ENCODE data around the gene NEK1. TPM values are rescaled to one million over a fixed set of nuclear protein-coding genes. Genes with fewer than 3 reads are reported as not detected.

NEK1 gene
- total RNA-seq, 1 experiment from 2014 or later = 12.3 TPM

GRCh38 chr4:169649545-169650226, 37.3 kb upstream of the NEK1 start:
- no peaks in the 10 kb centered on the region for H3K9me3 ChIP-seq (ENCODE audit: control insufficient read depth, low read depth, low read length)
- no peaks in the 10 kb centered on the region for H3K4me1 Mint-ChIP-seq
- no peak for DNase-seq
- no peaks in the 10 kb centered on the region for H3K79me2 ChIP-seq (ENCODE audit: insufficient read depth, low read length)
- no peak overlapping the region for H3T11ph ChIP-seq (ENCODE audit: low read length)
- no peaks in the 10 kb centered on the region for H3K79me1 ChIP-seq (ENCODE audit: insufficient read depth, low read depth, low read length, poor library complexity, severe bottlenecking)
- H3K27ac Mint-ChIP-seq = peak overlapping the region; percentile 19 to 86 (median 74); a peak in 2 of 7 replicates
- H4K5ac ChIP-seq (ENCODE audit: insufficient read length, low read depth, low read length) = no peak overlapping the region
- H2BK120ac ChIP-seq (ENCODE audit: low read depth, low read length, poor library complexity, severe bottlenecking) = no peak overlapping the region
- no peak overlapping the region for H4K91ac ChIP-seq (ENCODE audit: insufficient read length, low read depth, low read length)
- H2BK20ac ChIP-seq (ENCODE audit: low read depth, low read length, poor library complexity, severe bottlenecking) = no peak overlapping the region
- no peak overlapping the region for H3K56ac ChIP-seq (ENCODE audit: insufficient read length, low read depth, low read length)
- no peak overlapping the region for H3K4ac ChIP-seq (ENCODE audit: low read depth, low read length)
- no peak overlapping the region for H4K8ac ChIP-seq (replicated peaks; ENCODE audit: insufficient read length, low read depth, low read length)
- no peaks in the 10 kb centered on the region for H4K20me1 ChIP-seq (ENCODE audit: control insufficient read depth, insufficient read depth, insufficient read length)
- no peak overlapping the region for H3K27ac ChIP-seq (ENCODE audit: insufficient read length, low read depth, low read length)
- H3K23me2 ChIP-seq (ENCODE audit: insufficient read length, low read depth, low read length, poor library complexity, severe bottlenecking) = no peaks in the 10 kb centered on the region
- WGBS (ENCODE audit: extremely low coverage, insufficient read length, low lambda C conversion rate) = no CpG with 5 or more reads among the region's 7 CpGs
- H2AFZ ChIP-seq (ENCODE audit: low read length) = no peak overlapping the region
- no peak overlapping the region for H3K9ac ChIP-seq (ENCODE audit: extremely low read depth, insufficient read length, low read length)
- no peak overlapping the region for H3K4me3 Mint-ChIP-seq
- TF ChIP-seq, protein P1, sequence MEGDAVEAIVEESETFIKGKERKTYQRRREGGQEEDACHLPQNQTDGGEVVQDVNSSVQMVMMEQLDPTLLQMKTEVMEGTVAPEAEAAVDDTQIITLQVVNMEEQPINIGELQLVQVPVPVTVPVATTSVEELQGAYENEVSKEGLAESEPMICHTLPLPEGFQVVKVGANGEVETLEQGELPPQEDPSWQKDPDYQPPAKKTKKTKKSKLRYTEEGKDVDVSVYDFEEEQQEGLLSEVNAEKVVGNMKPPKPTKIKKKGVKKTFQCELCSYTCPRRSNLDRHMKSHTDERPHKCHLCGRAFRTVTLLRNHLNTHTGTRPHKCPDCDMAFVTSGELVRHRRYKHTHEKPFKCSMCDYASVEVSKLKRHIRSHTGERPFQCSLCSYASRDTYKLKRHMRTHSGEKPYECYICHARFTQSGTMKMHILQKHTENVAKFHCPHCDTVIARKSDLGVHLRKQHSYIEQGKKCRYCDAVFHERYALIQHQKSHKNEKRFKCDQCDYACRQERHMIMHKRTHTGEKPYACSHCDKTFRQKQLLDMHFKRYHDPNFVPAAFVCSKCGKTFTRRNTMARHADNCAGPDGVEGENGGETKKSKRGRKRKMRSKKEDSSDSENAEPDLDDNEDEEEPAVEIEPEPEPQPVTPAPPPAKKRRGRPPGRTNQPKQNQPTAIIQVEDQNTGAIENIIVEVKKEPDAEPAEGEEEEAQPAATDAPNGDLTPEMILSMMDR (conservative IDR thresholded peaks at IDR 0.05) = no peak
- no peak overlapping the region for H2AK5ac ChIP-seq (ENCODE audit: insufficient read length, low read length)
- no peaks in the 10 kb centered on the region for H3K9me3 Mint-ChIP-seq
- no peaks in the 10 kb centered on the region for H3K27me3 ChIP-seq (ENCODE audit: insufficient read depth, low read length)
- no peaks in the 10 kb centered on the region for H3K27me3 Mint-ChIP-seq (ENCODE audit: low read depth)
- H3K23ac ChIP-seq (ENCODE audit: insufficient read length, low read depth, low read length) = no peak overlapping the region
- H3K4me1 ChIP-seq (ENCODE audit: insufficient read depth, low read length) = no peaks in the 10 kb centered on the region
- no peak overlapping the region for H3K4me2 ChIP-seq (ENCODE audit: insufficient read depth, insufficient read length, low read length)
- H2BK12ac ChIP-seq (ENCODE audit: insufficient read length, low read depth, low read length) = no peak overlapping the region
- H3K14ac ChIP-seq (ENCODE audit: insufficient read depth, low read length) = no peak overlapping the region
- no peak overlapping the region; the same call in 1 of the 2 replicates for H2BK15ac ChIP-seq (ENCODE audit: low read depth, low read length)
- H2BK5ac ChIP-seq (ENCODE audit: insufficient read length, low read length) = no peak overlapping the region
- H3K36me3 Mint-ChIP-seq (ENCODE audit: insufficient read depth in 1 of 3, low read depth in 3 of 3) = peaks cover 0 to 6% (median under 1%) of the 10 kb centered on the region in 3 experiments; a peak in 3 of 7 replicates
- no peak overlapping the region for H3K18ac ChIP-seq (ENCODE audit: insufficient read length, low read depth, low read length)

Measured in H9 (cell line).